ENCODE data around the gene ARHGAP30.
"Not testable (repeated sequence)": the region's sequence is repeated elsewhere in the genome, so short reads cannot be mapped to it uniquely, and the experiment has no call there.

ARHGAP30 gene

GRCh38 chr1:161068306-161069234, 1.1 kb downstream of the ARHGAP30 start:
- DNase-seq: peak; percentile 87

- DNase-seq: peak in 1 of 2 experiments; percentile 52
Observed at GRCh38 chr1:161066694-161067093, 3.0 kb downstream of the ARHGAP30 start.

GRCh38 chr1:161065681-161066080, 4.0 kb downstream of the ARHGAP30 start:
- DNase-seq: not testable (repeated sequence)

- DNase-seq: not testable (repeated sequence)
Observed at GRCh38 chr1:161063936-161064335, 5.8 kb downstream of the ARHGAP30 start.

- DNase-seq: no peak
Observed at GRCh38 chr1:161061419-161061818, 8.3 kb downstream of the ARHGAP30 start.

- no peak for DNase-seq
Observed at GRCh38 chr1:161059293-161059692, 10.4 kb downstream of the ARHGAP30 start.

GRCh38 chr1:161054805-161055204, 14.9 kb downstream of the ARHGAP30 start:
- DNase-seq: no peak

GRCh38 chr1:161054232-161054631, 15.5 kb downstream of the ARHGAP30 start:
- no peak for DNase-seq

GRCh38 chr1:161052899-161053298, 16.8 kb downstream of the ARHGAP30 start:
- no peak for DNase-seq

GRCh38 chr1:161051219-161051618, 18.5 kb downstream of the ARHGAP30 start:
- no peak for DNase-seq

GRCh38 chr1:161048949-161049722, 20.6 kb downstream of the ARHGAP30 start:
- DNase-seq: no peak

GRCh38 chr1:161047436-161048420, 22.0 kb downstream of the ARHGAP30 start:
- no peak for DNase-seq

GRCh38 chr1:161046605-161047228, 23.0 kb downstream of the ARHGAP30 start:
- no peak for DNase-seq

GRCh38 chr1:161045736-161046604, 23.7 kb downstream of the ARHGAP30 start, which contains the start of gene USF1:
Gene USF1, minus strand, starts transcription at chr1:161045977. Its CDS starts 2,702 bp downstream, at chr1:161043275.
- peak; percentile 96 to 97 for DNase-seq

- peak; percentile 69 to 73 for DNase-seq
Observed at GRCh38 chr1:161044908-161045735, 24.6 kb downstream of the ARHGAP30 start.

- DNase-seq: no peak
Observed at GRCh38 chr1:161044535-161044907, 25.2 kb downstream of the ARHGAP30 start.

- DNase-seq: no peak
Observed at GRCh38 chr1:161039546-161039945, 30.1 kb downstream of the ARHGAP30 start.

- DNase-seq: no peak
Observed at GRCh38 chr1:161039154-161039545, 30.5 kb downstream of the ARHGAP30 start.

GRCh38 chr1:161038523-161039153, 31.1 kb downstream of the ARHGAP30 start, which contains the start of gene TSTD1:
Gene TSTD1, minus strand, starts transcription at chr1:161038964. Its CDS starts 75 bp downstream, at chr1:161038889.
- DNase-seq: peak; percentile 87 to 90
